Mesenchymal stem cell (in vitro differentiated cells and primary cell): ENCODE results near the gene ZC2HC1C.

Source experiments
- DNase-seq: peaks from one replicate; pipeline ENCODE4 v3.0.0-alpha.2; 2013
- H2AFZ ChIP-seq: one replicate; pipeline ENCODE4 v1.6.1; 2013; ENCODE audit warnings: low read depth, mild to moderate bottlenecking, control low read depth, inconsistent platforms, low read length, moderate library complexity
- H2AK5ac ChIP-seq: 2 replicates; pipeline ENCODE4 v1.6.1; 2013; ENCODE audit warnings: low read length, moderate library complexity, mild to moderate bottlenecking, inconsistent platforms; ENCODE audit not compliant: severe bottlenecking
- H2BK120ac ChIP-seq: one replicate; pipeline ENCODE4 v1.6.1; 2013; ENCODE audit warnings: low read depth, mild to moderate bottlenecking, inconsistent platforms, low read length, moderate library complexity
- H2BK12ac ChIP-seq, 2 experiments: one replicate each; pipeline ENCODE4 v1.6.1; 2013; ENCODE audit warnings: inconsistent platforms in 2 of 2, low read length in 2 of 2, mild to moderate bottlenecking in 2 of 2, moderate library complexity in 2 of 2, control low read depth in 1 of 2
- H2BK15ac ChIP-seq: one replicate; pipeline ENCODE4 v1.6.1; 2013; ENCODE audit warnings: mild to moderate bottlenecking, low read depth, inconsistent platforms; ENCODE audit not compliant: poor library complexity, severe bottlenecking
- H2BK5ac ChIP-seq: 2 replicates; pipeline ENCODE4 v1.6.1; 2013; ENCODE audit warnings: low read depth, mild to moderate bottlenecking, low read length, control low read depth, inconsistent platforms; ENCODE audit not compliant: poor library complexity, severe bottlenecking
- H3K14ac ChIP-seq, 2 experiments: one replicate each; pipeline ENCODE4 v1.6.1; 2013; ENCODE audit warnings: inconsistent platforms in 2 of 2, low read length in 2 of 2, control low read depth in 1 of 2, mild to moderate bottlenecking in 1 of 2, moderate library complexity in 1 of 2
- H3K18ac ChIP-seq, 2 experiments: one replicate each; pipeline ENCODE4 v1.6.1; 2013; ENCODE audit warnings: inconsistent platforms in 2 of 2, low read length in 2 of 2, control low read depth in 1 of 2, low read depth in 1 of 2, mild to moderate bottlenecking in 1 of 2
- H3K23ac ChIP-seq, 2 experiments: one replicate each; pipeline ENCODE4 v1.6.1; 2013; ENCODE audit warnings: inconsistent platforms in 2 of 2, low read length in 2 of 2, mild to moderate bottlenecking in 2 of 2, moderate library complexity in 2 of 2, control low read depth in 1 of 2
- H3K27ac ChIP-seq: 2 replicates; pipeline ENCODE4 v1.5.1; 2013; ENCODE audit warnings: mild to moderate bottlenecking, moderate library complexity, low read length, control low read depth, inconsistent platforms; ENCODE audit not compliant: poor library complexity, severe bottlenecking
- H3K27me3 ChIP-seq, 2 experiments: 2 replicates each; pipeline versions ENCODE4 v1.6.1 to v1.7.0; 2013; ENCODE audit warnings: low read length in 2 of 2, mild to moderate bottlenecking in 2 of 2, moderate library complexity in 2 of 2, control low read depth in 1 of 2, inconsistent platforms in 1 of 2; ENCODE audit not compliant: control insufficient read depth in 1 of 2, insufficient read depth in 1 of 2
- H3K36me3 ChIP-seq, 2 experiments: 2 replicates each; pipeline versions ENCODE4 v1.6.1 to v1.7.0; 2013; ENCODE audit warnings: low read length in 2 of 2, control low read depth in 1 of 2, inconsistent platforms in 1 of 2, low read depth in 1 of 2, mild to moderate bottlenecking in 1 of 2; ENCODE audit not compliant: insufficient read depth in 2 of 2, control insufficient read depth in 1 of 2
- H3K4ac ChIP-seq, 2 experiments: one replicate each; pipeline ENCODE4 v1.6.1; 2013; ENCODE audit warnings: inconsistent platforms in 2 of 2, low read length in 2 of 2, mild to moderate bottlenecking in 2 of 2, moderate library complexity in 2 of 2, control low read depth in 1 of 2, low read depth in 1 of 2
- H3K4me1 ChIP-seq: 2 replicates; pipeline ENCODE4 v1.6.1; 2013; ENCODE audit warnings: low read depth, low read length, control low read depth; ENCODE audit not compliant: control insufficient read depth, insufficient read depth
- H3K4me2 ChIP-seq: 2 replicates; pipeline ENCODE4 v1.6.1; 2013; ENCODE audit warnings: low read length, mild to moderate bottlenecking, inconsistent platforms; ENCODE audit not compliant: poor library complexity, severe bottlenecking
- H3K4me3 ChIP-seq, 2 experiments: 2 replicates each; pipeline versions ENCODE4 v1.5.1 to v1.7.0; 2013; ENCODE audit warnings: low read length in 2 of 2, mild to moderate bottlenecking in 2 of 2, control low read depth in 1 of 2, low read depth in 1 of 2; ENCODE audit not compliant: insufficient read depth in 1 of 2
- H3K79me1 ChIP-seq: replicated peaks from 2 replicates; pipeline ENCODE4 v1.6.1; 2013; ENCODE audit warnings: mild to moderate bottlenecking, control low read depth, low read length, inconsistent platforms; ENCODE audit not compliant: poor library complexity, severe bottlenecking
- H3K9ac ChIP-seq: 2 replicates; pipeline ENCODE4 v1.7.0; 2013; ENCODE audit warnings: mild to moderate bottlenecking, low read length, moderate library complexity
- H3K9me3 ChIP-seq: 2 replicates; pipeline ENCODE4 v1.7.0; 2013; ENCODE audit warnings: mild to moderate bottlenecking, low read length; ENCODE audit not compliant: control insufficient read depth
- H4K8ac ChIP-seq: one replicate; pipeline ENCODE4 v1.6.1; 2013; ENCODE audit warnings: inconsistent platforms, mild to moderate bottlenecking, low read length, moderate library complexity
- H4K91ac ChIP-seq: one replicate; pipeline ENCODE4 v1.6.1; 2013; ENCODE audit warnings: mild to moderate bottlenecking, low read length, inconsistent platforms
- WGBS: methylation state at CpG from one replicate; pipeline ENCODE4 v1.1.7; 2013; ENCODE audit warnings: mixed read lengths; 5-methylcytosine and 5-hydroxymethylcytosine counted together

The ZC2HC1C gene

DNA sequence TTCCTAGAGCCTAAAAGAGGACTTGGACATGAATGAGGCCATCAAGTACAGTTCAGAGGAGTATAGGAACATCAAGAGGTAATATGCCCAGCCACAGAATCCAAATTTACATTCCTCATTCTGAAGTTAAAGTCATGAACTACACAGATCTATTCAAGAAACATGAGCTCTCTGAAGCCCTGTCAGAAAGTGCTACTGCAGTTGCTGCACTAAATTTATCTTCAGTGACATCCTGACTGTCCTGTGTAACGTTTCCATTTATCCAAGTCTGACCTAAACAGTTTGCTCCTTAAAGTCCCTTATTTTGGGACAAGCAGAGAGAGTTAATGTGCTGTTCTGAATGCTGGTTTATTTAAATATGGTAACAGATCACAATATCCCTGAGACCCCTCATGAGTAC is 29.2 kb downstream of the ZC2HC1C start:
- H4K91ac ChIP-seq, result no peak overlapping the region
- H3K27ac ChIP-seq, result no peak overlapping the region
- no peak overlapping the region for H2BK12ac ChIP-seq
- no peaks in the 10 kb centered on the region for H3K4me1 ChIP-seq
- no peak overlapping the region for H3K18ac ChIP-seq
- no peak overlapping the region for H2BK15ac ChIP-seq
- 86% methylated on average over 1 of the region's 1 CpG for WGBS
- no peak overlapping the region for H2AFZ ChIP-seq
- no peaks in the 10 kb centered on the region for H3K27me3 ChIP-seq
- no peak overlapping the region for H3K4me3 ChIP-seq
- no peak overlapping the region for H4K8ac ChIP-seq
- H3K23ac ChIP-seq, result no peak overlapping the region
- H3K4ac ChIP-seq, result no peak overlapping the region
- H3K79me1 ChIP-seq, result peaks cover 2% of the 10 kb centered on the region
- H3K9ac ChIP-seq, result no peak overlapping the region
- DNase-seq, result no peak
- no peak overlapping the region for H2BK5ac ChIP-seq
- no peak overlapping the region for H3K14ac ChIP-seq
- H3K36me3 ChIP-seq, result peaks cover 19 to 82% of the 10 kb centered on the region in 2 experiments
- no peak overlapping the region for H2AK5ac ChIP-seq
- H2BK120ac ChIP-seq, result no peak overlapping the region
- H3K9me3 ChIP-seq, result no peaks in the 10 kb centered on the region
- no peak overlapping the region for H3K4me2 ChIP-seq

DNA sequence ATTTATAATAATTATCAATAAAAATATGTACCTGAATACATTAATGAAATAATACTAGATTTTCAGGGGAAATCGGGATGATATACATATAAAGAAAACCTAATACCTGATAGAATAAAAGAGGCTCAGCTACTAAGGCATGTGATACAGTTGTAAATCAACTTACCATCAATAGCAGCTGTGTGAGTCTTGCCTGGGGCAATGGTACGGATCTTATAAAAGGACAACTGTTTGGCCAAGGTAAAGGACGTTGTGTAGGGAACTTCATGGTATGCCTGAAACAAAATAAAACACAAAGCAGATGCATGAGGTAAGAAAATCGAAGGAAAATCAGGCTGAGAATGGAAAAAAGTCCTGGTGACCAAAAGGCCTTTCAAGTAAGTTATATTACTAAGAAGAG is 32.0 kb downstream of the ZC2HC1C start:
- no peak for DNase-seq
- no peaks in the 10 kb centered on the region for H3K9me3 ChIP-seq
- H2BK120ac ChIP-seq, result no peak overlapping the region
- no peak overlapping the region for H2AK5ac ChIP-seq
- H3K18ac ChIP-seq, result no peak overlapping the region
- H4K8ac ChIP-seq, result no peak overlapping the region
- H3K4ac ChIP-seq, result no peak overlapping the region
- H2BK12ac ChIP-seq, result no peak overlapping the region
- no peak overlapping the region for H3K27ac ChIP-seq
- H2BK15ac ChIP-seq, result no peak overlapping the region
- H3K36me3 ChIP-seq, result peaks cover 22 to 93% of the 10 kb centered on the region in 2 experiments
- no peak overlapping the region for H2BK5ac ChIP-seq
- no peak overlapping the region for H2AFZ ChIP-seq
- no peak overlapping the region for H3K14ac ChIP-seq
- WGBS, result 94% methylated on average over 3 of the region's 4 CpGs
- no peaks in the 10 kb centered on the region for H3K27me3 ChIP-seq
- H4K91ac ChIP-seq, result no peak overlapping the region
- H3K4me2 ChIP-seq, result no peak overlapping the region
- no peak overlapping the region for H3K9ac ChIP-seq
- H3K79me1 ChIP-seq, result peaks cover 3% of the 10 kb centered on the region
- no peak overlapping the region for H3K23ac ChIP-seq
- no peak overlapping the region for H3K4me3 ChIP-seq
- H3K4me1 ChIP-seq, result no peaks in the 10 kb centered on the region

DNA sequence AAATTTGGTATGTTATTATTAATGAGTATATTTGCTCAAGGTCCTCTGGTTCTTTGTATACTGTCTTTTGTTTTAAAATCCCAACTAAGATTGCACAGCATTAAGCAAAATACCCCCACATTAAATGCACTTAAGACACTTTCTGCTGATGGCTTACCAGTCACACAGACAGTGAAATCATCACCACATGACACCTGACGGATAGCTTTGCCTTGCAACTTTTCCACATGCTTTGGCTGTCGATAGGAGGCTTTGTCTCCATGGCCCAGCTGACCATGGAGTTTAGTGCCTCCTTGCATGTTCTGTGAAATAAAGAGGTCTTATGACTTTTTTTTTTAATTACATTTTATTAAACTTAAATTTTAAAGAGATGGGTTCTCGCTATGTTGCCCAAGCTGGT is 37.7 kb downstream of the ZC2HC1C start:
- H2AK5ac ChIP-seq, result no peak overlapping the region
- peaks cover 2% of the 10 kb centered on the region for H3K79me1 ChIP-seq
- no peak overlapping the region for H3K4me2 ChIP-seq
- no peak overlapping the region for H4K8ac ChIP-seq
- no peaks in the 10 kb centered on the region for H3K9me3 ChIP-seq
- H2BK5ac ChIP-seq, result no peak overlapping the region
- no peak overlapping the region for H3K23ac ChIP-seq
- no peak overlapping the region for H3K4me3 ChIP-seq
- H3K36me3 ChIP-seq, result peaks cover 14 to 93% of the 10 kb centered on the region in 2 experiments
- no peak overlapping the region for H3K4ac ChIP-seq
- H2AFZ ChIP-seq, result no peak overlapping the region
- DNase-seq, result no peak
- H3K14ac ChIP-seq, result no peak overlapping the region
- 84% methylated on average over 2 of the region's 3 CpGs for WGBS
- H2BK15ac ChIP-seq, result no peak overlapping the region
- no peak overlapping the region for H2BK120ac ChIP-seq
- no peak overlapping the region for H2BK12ac ChIP-seq
- H4K91ac ChIP-seq, result no peak overlapping the region
- no peak overlapping the region for H3K27ac ChIP-seq
- no peaks in the 10 kb centered on the region for H3K27me3 ChIP-seq
- no peaks in the 10 kb centered on the region for H3K4me1 ChIP-seq
- H3K18ac ChIP-seq, result no peak overlapping the region
- H3K9ac ChIP-seq, result no peak overlapping the region

DNA sequence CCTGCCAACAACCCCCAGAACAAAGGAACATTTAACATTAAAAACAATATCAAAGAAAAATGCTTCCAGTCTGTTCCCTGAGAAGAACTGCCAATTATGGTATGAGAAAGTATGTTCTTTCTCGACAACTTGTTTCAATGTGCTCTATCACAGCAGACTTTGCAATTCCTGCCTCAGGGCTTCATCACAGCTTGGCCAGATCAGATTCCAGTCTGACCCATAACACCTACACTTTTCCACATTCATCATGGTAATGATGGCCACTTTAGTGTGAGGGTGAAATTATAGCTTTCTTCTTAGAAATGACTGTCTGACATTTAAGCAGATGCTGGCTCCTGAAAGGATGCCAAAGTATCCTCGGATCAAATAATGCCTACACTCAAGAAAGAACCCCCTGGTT is 40.4 kb downstream of the ZC2HC1C start:
- no peak overlapping the region for H3K23ac ChIP-seq
- H2AK5ac ChIP-seq, result no peak overlapping the region
- H2BK12ac ChIP-seq, result no peak overlapping the region
- H3K14ac ChIP-seq, result no peak overlapping the region
- no peak for DNase-seq
- no peak overlapping the region for H2BK15ac ChIP-seq
- WGBS, result 100% methylated on average over 1 of the region's 2 CpGs
- no peak overlapping the region for H2BK5ac ChIP-seq
- no peak overlapping the region for H3K18ac ChIP-seq
- no peaks in the 10 kb centered on the region for H3K9me3 ChIP-seq
- H3K4me1 ChIP-seq, result no peaks in the 10 kb centered on the region
- peaks cover 9 to 98% of the 10 kb centered on the region in 2 experiments for H3K36me3 ChIP-seq
- H2AFZ ChIP-seq, result no peak overlapping the region
- no peak overlapping the region for H4K8ac ChIP-seq
- H3K27me3 ChIP-seq, result no peaks in the 10 kb centered on the region
- H3K4me2 ChIP-seq, result no peak overlapping the region
- H3K79me1 ChIP-seq, result no peaks in the 10 kb centered on the region
- no peak overlapping the region for H4K91ac ChIP-seq
- no peak overlapping the region for H3K9ac ChIP-seq
- no peak overlapping the region for H3K4me3 ChIP-seq
- no peak overlapping the region for H3K4ac ChIP-seq
- H3K27ac ChIP-seq, result no peak overlapping the region
- H2BK120ac ChIP-seq, result no peak overlapping the region
